Suprapubic skin (tissue), 4 donors: ENCODE data around the gene PGAM4.

Source experiments
- EP300 ChIP-seq: sonication (generic); formaldehyde crosslinking; IDR thresholded peaks from one replicate; pipeline ENCODE4 v1.6.1; 2017; ENCODE audit warnings: antibody characterized with exemption
- POLR2A ChIP-seq, 2 donors: fragments of 450-650 bp; IDR thresholded peaks; one replicate each; pipeline ENCODE4 v1.6.1; 2017; ENCODE audit warnings: antibody characterized with exemption in 2 of 2, mild to moderate bottlenecking in 2 of 2, moderate library complexity in 2 of 2
- POLR2AphosphoS5 ChIP-seq, 3 donors: sonication (generic); formaldehyde crosslinking; IDR thresholded peaks; one replicate each; pipeline ENCODE4 v1.6.1; 2017; ENCODE audit warnings: antibody characterized with exemption in 3 of 3
- TF ChIP-seq, protein P1 (sequence below), 2 donors: fragments of 200-600 bp in 1 of 2; fragments of 450-650 bp in 1 of 2; sonication (generic) in 1 of 2; IDR thresholded peaks; one replicate each; pipeline ENCODE4 v1.5.1; 2016 to 2019; ENCODE audit warnings: antibody characterized with exemption in 2 of 2, mild to moderate bottlenecking in 1 of 2, moderate library complexity in 1 of 2

DNA sequence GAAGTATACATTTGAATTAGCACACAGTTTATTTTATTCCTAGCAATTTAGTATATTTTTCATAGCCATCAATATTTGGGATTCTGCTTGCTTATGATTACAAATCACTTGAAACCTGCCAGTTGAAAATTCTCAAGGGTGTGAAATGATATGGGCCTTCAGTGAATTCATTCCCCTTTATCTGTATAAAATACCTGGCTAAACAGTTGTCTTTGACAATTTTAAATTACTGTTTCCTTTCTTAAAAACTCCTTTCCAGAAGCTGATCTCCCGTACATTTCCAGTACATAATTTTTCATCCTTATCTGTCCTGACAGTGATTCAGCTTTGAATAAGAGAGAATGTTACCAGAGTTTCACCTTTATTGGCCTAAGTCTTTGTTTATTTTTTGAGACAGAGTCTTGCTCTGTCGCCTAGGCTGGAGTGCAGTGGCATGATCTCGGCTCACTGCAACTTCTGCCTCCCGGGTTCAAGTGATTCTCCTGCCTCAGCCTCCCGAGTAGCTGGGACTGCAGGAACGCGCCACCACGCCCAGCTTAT, 45.0 kb downstream of the PGAM4 start:
- TF ChIP-seq, protein P1, sequence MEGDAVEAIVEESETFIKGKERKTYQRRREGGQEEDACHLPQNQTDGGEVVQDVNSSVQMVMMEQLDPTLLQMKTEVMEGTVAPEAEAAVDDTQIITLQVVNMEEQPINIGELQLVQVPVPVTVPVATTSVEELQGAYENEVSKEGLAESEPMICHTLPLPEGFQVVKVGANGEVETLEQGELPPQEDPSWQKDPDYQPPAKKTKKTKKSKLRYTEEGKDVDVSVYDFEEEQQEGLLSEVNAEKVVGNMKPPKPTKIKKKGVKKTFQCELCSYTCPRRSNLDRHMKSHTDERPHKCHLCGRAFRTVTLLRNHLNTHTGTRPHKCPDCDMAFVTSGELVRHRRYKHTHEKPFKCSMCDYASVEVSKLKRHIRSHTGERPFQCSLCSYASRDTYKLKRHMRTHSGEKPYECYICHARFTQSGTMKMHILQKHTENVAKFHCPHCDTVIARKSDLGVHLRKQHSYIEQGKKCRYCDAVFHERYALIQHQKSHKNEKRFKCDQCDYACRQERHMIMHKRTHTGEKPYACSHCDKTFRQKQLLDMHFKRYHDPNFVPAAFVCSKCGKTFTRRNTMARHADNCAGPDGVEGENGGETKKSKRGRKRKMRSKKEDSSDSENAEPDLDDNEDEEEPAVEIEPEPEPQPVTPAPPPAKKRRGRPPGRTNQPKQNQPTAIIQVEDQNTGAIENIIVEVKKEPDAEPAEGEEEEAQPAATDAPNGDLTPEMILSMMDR (IDR thresholded peaks at IDR 0.05) = no peak
- no peak for TF ChIP-seq EP300
- no peak for TF ChIP-seq POLR2AphosphoS5 (IDR thresholded peaks at IDR 0.05)
- no peak for TF ChIP-seq POLR2A (IDR thresholded peaks at IDR 0.05)
